Lower leg skin (tissue), 3 donors: ENCODE data around the gene CACNA1B.

ENCODE experiments used
- CTCF ChIP-seq, 3 donors: fragments of 450-650 bp; IDR thresholded peaks; one replicate each; pipeline ENCODE4 v1.5.1; 2016; ENCODE audit warnings: antibody characterized with exemption in 3 of 3, mild to moderate bottlenecking in 3 of 3, moderate library complexity in 2 of 3
- POLR2A ChIP-seq, 2 donors: fragments of 450-650 bp; IDR thresholded peaks; one replicate each; pipeline ENCODE4 v1.6.1; 2016 to 2017; ENCODE audit warnings: antibody characterized with exemption in 2 of 2, mild to moderate bottlenecking in 1 of 2, moderate library complexity in 1 of 2

DNA sequence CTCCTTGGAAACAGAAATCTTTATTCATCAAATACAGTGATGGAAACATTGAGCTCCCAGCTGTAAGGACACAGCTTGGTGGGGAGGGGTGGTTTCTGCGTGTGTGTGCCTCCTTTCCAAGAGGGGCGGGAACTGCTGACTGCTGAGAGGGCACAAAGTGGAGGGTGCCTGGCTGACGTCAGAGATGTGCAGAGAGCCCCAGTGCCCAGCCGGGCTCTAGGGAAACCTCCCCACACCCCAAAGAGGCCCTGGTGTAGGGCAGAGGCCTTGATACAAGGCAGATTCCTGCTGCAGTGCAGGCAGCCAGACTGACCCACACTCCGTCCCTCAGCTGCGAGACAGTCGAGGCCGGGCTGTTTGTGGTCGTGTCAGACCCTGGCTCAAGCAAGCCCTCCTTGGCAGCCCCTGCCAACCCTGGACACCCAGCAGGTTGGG lies 191.0 kb downstream of the CACNA1B start:
- no peak for TF ChIP-seq CTCF (IDR thresholded peaks at IDR 0.05)
- no peak for TF ChIP-seq POLR2A (IDR thresholded peaks at IDR 0.05)
